HG03342 (cell line): ENCODE results near the gene ZNF358.

ENCODE experiments used
- ATAC-seq: cut with Tn5 transposase; IDR thresholded peaks from one replicate; pipeline ENCODE4 v1.9.1; 2021; ENCODE audit warnings: mild to moderate bottlenecking, moderate library complexity; ENCODE audit not compliant: unreplicated experiment

ZNF358 gene

GRCh38 chr19:7554990-7555864 lies 39.3 kb downstream of the ZNF358 start:
- ATAC-seq: no peak

GRCh38 chr19:7556696-7557315 lies 40.9 kb downstream of the ZNF358 start:
- ATAC-seq: no peak

GRCh38 chr19:7558667-7559066 lies 42.8 kb downstream of the ZNF358 start:
- ATAC-seq: no peak

GRCh38 chr19:7559102-7559501 lies 43.2 kb downstream of the ZNF358 start:
- ATAC-seq: no peak

- no peak for ATAC-seq
Observed at GRCh38 chr19:7560255-7560654, 44.4 kb downstream of the ZNF358 start.

GRCh38 chr19:7561325-7561724 lies 45.4 kb downstream of the ZNF358 start:
- ATAC-seq: no peak

GRCh38 chr19:7562646-7563393 lies 46.9 kb downstream of the ZNF358 start:
- no peak for ATAC-seq

GRCh38 chr19:7564866-7565265 lies 49.0 kb downstream of the ZNF358 start:
- no peak for ATAC-seq

GRCh38 chr19:7565332-7565731 lies 49.4 kb downstream of the ZNF358 start:
- ATAC-seq: no peak
